Smooth muscle cell (in vitro differentiated cells): ENCODE measurements around the gene ITIH2. TPM values are rescaled to one million over a fixed set of nuclear protein-coding genes. Genes with fewer than 3 reads are reported as not detected.
A peak's percentile ranks its signal among the peaks of the same experiment; 100 is the strongest.

Experiments used
- DNase-seq: peaks from one replicate; lab custom pipeline; 2025; ENCODE audit not compliant: unreplicated experiment; lab: John Stamatoyannopoulos, UW
- H2AFZ ChIP-seq: fragments of 200-600 bp; sonication (generic); 2 replicates; pipeline ENCODE4 v1.6.0; 2016; ENCODE audit warnings: antibody characterized with exemption, low read depth, mild to moderate bottlenecking
- H3F3A ChIP-seq: fragments of 200-600 bp; sonication (generic); 2 replicates; pipeline ENCODE4 v1.6.0; 2017; ENCODE audit warnings: antibody characterized with exemption, low read depth
- H3K27ac ChIP-seq: fragments of 200-600 bp; sonication (generic); 2 replicates; pipeline ENCODE4 v1.5.1; 2016; ENCODE audit warnings: low read depth, mild to moderate bottlenecking
- H3K27me3 ChIP-seq: fragments of 200-600 bp; sonication (generic); 2 replicates; pipeline ENCODE4 v1.6.1; 2016; ENCODE audit warnings: low read depth, mild to moderate bottlenecking
- H3K36me3 ChIP-seq: fragments of 200-600 bp; sonication (generic); 2 replicates; pipeline ENCODE4 v1.5.1; 2016; ENCODE audit warnings: low read depth
- H3K4me1 ChIP-seq: fragments of 200-600 bp; sonication (generic); 2 replicates; pipeline ENCODE4 v1.5.1; 2016; ENCODE audit warnings: low read depth
- H3K4me2 ChIP-seq: fragments of 200-600 bp; sonication (generic); 2 replicates; pipeline ENCODE4 v1.6.0; 2016; ENCODE audit warnings: mild to moderate bottlenecking
- H3K4me3 ChIP-seq: fragments of 200-600 bp; sonication (generic); 2 replicates; pipeline ENCODE4 v1.5.1; 2016; ENCODE audit warnings: mild to moderate bottlenecking
- H3K79me2 ChIP-seq: fragments of 200-600 bp; sonication (generic); 2 replicates; pipeline ENCODE4 v1.6.0; 2016; ENCODE audit warnings: low read depth, mild to moderate bottlenecking
- H3K9ac ChIP-seq: fragments of 200-600 bp; sonication (generic); 2 replicates; pipeline ENCODE4 v1.6.0; 2016; ENCODE audit warnings: low read depth
- H3K9me3 ChIP-seq: fragments of 200-600 bp; sonication (generic); replicated peaks from 2 replicates; pipeline ENCODE4 v1.5.1; 2016; ENCODE audit warnings: low read depth
- H4K20me1 ChIP-seq: fragments of 200-600 bp; sonication (generic); 2 replicates; pipeline ENCODE4 v1.6.0; 2016; ENCODE audit warnings: low read depth
- CTCF ChIP-seq: fragments of 200-600 bp; sonication (generic); IDR thresholded peaks from 2 replicates; pipeline ENCODE4 v1.5.1; 2017; ENCODE audit warnings: borderline replicate concordance, mild to moderate bottlenecking, antibody characterized with exemption; ENCODE audit not compliant: insufficient read depth, poor library complexity, severe bottlenecking
- WGBS: methylation state at CpG from one replicate; pipeline ENCODE4 v1.1.7; 2016; ENCODE audit warnings: low lambda C conversion rate; 5-methylcytosine and 5-hydroxymethylcytosine counted together
- polyA plus RNA-seq: library from polyadenylated mRNA; unstranded; fragments of >200 nt; fragmentation: Nextera tagmentation; extraction: Ambion mirVana; gene quantifications from 2 replicates; pipeline ENCODE4 v1.2.1, GENCODE V29; 2016
- total RNA-seq: library from RNA; depleted of rRNA; stranded (reverse); fragments of >200 nt; gene quantifications from 2 replicates; pipeline ENCODE4 v1.2.3, GENCODE V29; 2014

Gene ITIH2
- total and polyA plus RNA-seq, 2 experiments from 2014 or later, result 0.09 to 0.13 TPM

- no peak overlapping the region for H2AFZ ChIP-seq
- H3K27me3 ChIP-seq, result no peaks in the 10 kb centered on the region
- H4K20me1 ChIP-seq, result no peaks in the 10 kb centered on the region
- no peaks in the 10 kb centered on the region for H3K4me1 ChIP-seq
- no peaks in the 10 kb centered on the region for H3K9me3 ChIP-seq
- DNase-seq, result no peak
- peaks cover 16% of the 10 kb centered on the region for H3K36me3 ChIP-seq
- no peak for TF ChIP-seq CTCF
- WGBS, result 96% methylated on average over 3 of the region's 3 CpGs
- H3K4me3 ChIP-seq, result no peak overlapping the region
- no peaks in the 10 kb centered on the region for H3K79me2 ChIP-seq
- no peaks in the 10 kb centered on the region for H3F3A ChIP-seq
- H3K4me2 ChIP-seq, result no peak overlapping the region
- H3K9ac ChIP-seq, result no peak overlapping the region
- no peak overlapping the region for H3K27ac ChIP-seq
Measured at GRCh38 chr10:7755103-7755502, 52.0 kb downstream of the ITIH2 start.

GRCh38 chr10:7756360-7756992 lies 53.4 kb downstream of the ITIH2 start:
- H3K4me2 ChIP-seq, result no peak overlapping the region
- no peak for DNase-seq
- peak; percentile 8 for TF ChIP-seq CTCF
- WGBS, result 75% methylated on average over 7 of the region's 7 CpGs
- H3K4me1 ChIP-seq, result no peaks in the 10 kb centered on the region
- no peaks in the 10 kb centered on the region for H4K20me1 ChIP-seq
- no peaks in the 10 kb centered on the region for H3K9me3 ChIP-seq
- H3F3A ChIP-seq, result no peaks in the 10 kb centered on the region
- H3K9ac ChIP-seq, result no peak overlapping the region
- peaks cover 24% of the 10 kb centered on the region for H3K36me3 ChIP-seq
- H3K27me3 ChIP-seq, result no peaks in the 10 kb centered on the region
- no peak overlapping the region for H3K4me3 ChIP-seq
- H3K27ac ChIP-seq, result no peak overlapping the region
- H3K79me2 ChIP-seq, result no peaks in the 10 kb centered on the region
- H2AFZ ChIP-seq, result no peak overlapping the region

- peaks cover 43% of the 10 kb centered on the region for H3K36me3 ChIP-seq
- WGBS, result 77% methylated on average over 5 of the region's 5 CpGs
Measured at GRCh38 chr10:7763929-7764328, 60.8 kb downstream of the ITIH2 start.

More at GRCh38 chr10:7763929-7764328, 60.8 kb downstream of the ITIH2 start:
- no peaks in the 10 kb centered on the region for H3K4me1 ChIP-seq
- no peaks in the 10 kb centered on the region for H3F3A ChIP-seq
- no peak overlapping the region for H3K4me3 ChIP-seq
- H3K9me3 ChIP-seq, result no peaks in the 10 kb centered on the region
- no peaks in the 10 kb centered on the region for H3K27me3 ChIP-seq
- H3K9ac ChIP-seq, result no peak overlapping the region
- no peak overlapping the region for H2AFZ ChIP-seq
- H3K27ac ChIP-seq, result no peak overlapping the region
- H4K20me1 ChIP-seq, result no peaks in the 10 kb centered on the region
- no peaks in the 10 kb centered on the region for H3K79me2 ChIP-seq
- no peak for DNase-seq
- no peak for TF ChIP-seq CTCF
- no peak overlapping the region for H3K4me2 ChIP-seq
